ENCODE data around the gene THAP4. TPM values are rescaled to one million over a fixed set of nuclear protein-coding genes. Genes with fewer than 3 reads are reported as not detected.

The THAP4 gene
- total RNA-seq, 2 experiments from 2014 or later, result 27.5 to 31.4 TPM

DNA sequence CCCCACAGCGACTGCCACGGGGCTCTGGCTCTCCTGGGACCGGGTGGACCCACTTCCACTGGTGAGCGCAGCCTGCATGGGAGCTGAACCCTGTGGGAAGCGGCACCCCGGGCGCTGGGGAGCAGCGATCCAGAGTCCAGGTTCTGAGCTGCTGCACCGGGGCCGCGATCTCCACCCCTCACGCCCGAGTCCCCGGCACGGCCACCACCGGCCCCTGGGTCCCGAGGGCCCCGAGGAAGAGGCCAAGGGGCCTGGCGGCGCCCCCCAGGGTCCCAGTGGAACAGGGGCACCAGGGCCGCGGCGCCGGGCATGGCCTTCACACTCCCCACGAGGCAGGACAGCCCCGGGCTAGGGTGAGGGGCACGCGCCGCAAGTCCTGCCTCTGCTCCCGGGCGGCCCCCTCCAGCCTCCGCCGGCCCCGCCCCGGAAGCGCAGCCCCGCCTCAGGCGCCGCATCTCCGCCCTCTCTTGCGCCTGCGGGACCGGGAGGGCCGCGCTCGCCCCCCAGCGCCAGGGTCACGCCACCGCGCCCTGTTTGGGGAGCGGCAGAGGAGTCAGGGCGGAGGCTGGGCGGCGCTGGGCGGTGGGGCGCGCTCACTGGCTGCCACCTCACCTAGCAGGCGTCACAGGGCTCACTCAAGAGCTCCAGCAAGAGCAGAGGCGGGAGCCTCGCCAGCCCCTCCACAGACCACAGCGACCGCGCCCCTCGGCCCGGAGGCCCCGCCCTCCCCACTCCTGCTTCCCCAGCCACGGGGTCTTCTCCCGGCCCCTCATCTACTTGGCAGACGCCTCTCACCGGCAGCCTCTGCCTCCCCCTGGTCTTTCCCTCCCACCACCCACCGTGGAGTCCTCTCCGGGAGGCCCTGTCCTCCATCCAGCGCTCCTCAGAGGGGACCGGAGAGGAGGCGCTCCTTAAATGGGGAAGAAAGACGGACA is 26.8 kb downstream of the THAP4 start:
- no peak overlapping the region for H3K27ac ChIP-seq (ENCODE audit: low read depth in 1 of 2, low read length in 2 of 2)
- TF ChIP-seq, protein P1, sequence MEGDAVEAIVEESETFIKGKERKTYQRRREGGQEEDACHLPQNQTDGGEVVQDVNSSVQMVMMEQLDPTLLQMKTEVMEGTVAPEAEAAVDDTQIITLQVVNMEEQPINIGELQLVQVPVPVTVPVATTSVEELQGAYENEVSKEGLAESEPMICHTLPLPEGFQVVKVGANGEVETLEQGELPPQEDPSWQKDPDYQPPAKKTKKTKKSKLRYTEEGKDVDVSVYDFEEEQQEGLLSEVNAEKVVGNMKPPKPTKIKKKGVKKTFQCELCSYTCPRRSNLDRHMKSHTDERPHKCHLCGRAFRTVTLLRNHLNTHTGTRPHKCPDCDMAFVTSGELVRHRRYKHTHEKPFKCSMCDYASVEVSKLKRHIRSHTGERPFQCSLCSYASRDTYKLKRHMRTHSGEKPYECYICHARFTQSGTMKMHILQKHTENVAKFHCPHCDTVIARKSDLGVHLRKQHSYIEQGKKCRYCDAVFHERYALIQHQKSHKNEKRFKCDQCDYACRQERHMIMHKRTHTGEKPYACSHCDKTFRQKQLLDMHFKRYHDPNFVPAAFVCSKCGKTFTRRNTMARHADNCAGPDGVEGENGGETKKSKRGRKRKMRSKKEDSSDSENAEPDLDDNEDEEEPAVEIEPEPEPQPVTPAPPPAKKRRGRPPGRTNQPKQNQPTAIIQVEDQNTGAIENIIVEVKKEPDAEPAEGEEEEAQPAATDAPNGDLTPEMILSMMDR (IDR thresholded peaks at IDR 0.05), result peak; percentile 65
- peaks cover 24% of the 10 kb centered on the region for H3K36me3 ChIP-seq (ENCODE audit: insufficient read depth, low read length)
- H3K4me1 Mint-ChIP-seq (ENCODE audit: low read depth), result peaks cover 25% of the 10 kb centered on the region
- DNase-seq (peak; percentile 82 to 96 (median 89)), ATAC-seq (ENCODE audit: poor library complexity) (peak; percentile 99)
- intact Hi-C loops (cut with DNase I, micrococcal nuclease), result loop anchor here (2.0 to 10.0 kb wide), 9 partner anchors 101 to 1045 kb away; partner anchors contain the start of genes FARP2 (in 2 of the 2), STK25 (in 2 of the 2), DUSP28 (in 1 of the 2) and HDLBP (in 1 of the 2)
- H3K4me3 ChIP-seq (ENCODE audit: low read length), result peak overlapping the region; percentile 49
- peak overlapping the region; percentile 77 for H3K27ac Mint-ChIP-seq
- H3K4me1 ChIP-seq (ENCODE audit: insufficient read depth, low read length), result peaks cover 24% of the 10 kb centered on the region
- no peaks in the 10 kb centered on the region for H3K27me3 ChIP-seq (ENCODE audit: control insufficient read depth in 1 of 2, insufficient read depth in 2 of 2, low read length in 2 of 2)
- peaks cover 7% of the 10 kb centered on the region for H3K36me3 Mint-ChIP-seq (ENCODE audit: low read depth)
- no peaks in the 10 kb centered on the region for H3K9me3 ChIP-seq (ENCODE audit: control insufficient read depth in 1 of 2, insufficient read depth in 1 of 2, low read length in 2 of 2)
- ChIA-PET POLR2A (interaction anchor here (1.0 to 1.2 kb wide), 3 partner anchors 8 to 77 kb away, joined by 3 to 4 read pairs (median 3); partner anchors contain the start of genes ATG4B and DTYMK), CTCF (interaction anchor here (0.7 to 1.6 kb wide), 6 partner anchors 8 to 92 kb away, joined by 3 to 7 read pairs (median 4); partner anchors contain the start of genes ATG4B and ING5)
- peak overlapping the region; percentile 45 for H3K4me3 Mint-ChIP-seq
- no peaks in the 10 kb centered on the region for H3K9me3 Mint-ChIP-seq
- H3K27me3 Mint-ChIP-seq, result no peaks in the 10 kb centered on the region

DNA sequence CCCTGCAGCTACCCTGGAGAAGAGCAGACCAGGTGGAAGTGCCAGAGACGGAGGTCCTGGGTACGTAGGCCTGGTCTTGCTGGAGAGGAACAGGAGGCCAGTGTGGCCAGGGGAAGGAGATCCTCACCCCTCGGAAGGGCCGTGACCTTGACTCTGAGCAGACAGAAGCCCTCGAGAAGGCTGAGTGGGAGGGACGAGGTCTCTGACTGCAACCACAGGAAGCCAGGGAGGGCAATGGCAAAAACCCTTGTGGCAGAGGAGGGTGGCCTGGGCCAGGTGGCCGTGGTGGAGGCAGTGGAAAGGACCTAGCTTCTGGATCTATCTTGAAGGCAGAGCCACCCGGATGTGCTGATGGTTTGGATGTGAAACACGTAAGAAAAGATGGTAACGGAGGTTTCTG is 28.1 kb downstream of the THAP4 start:
- no peak overlapping the region for H3K4me3 ChIP-seq (ENCODE audit: low read length)
- peaks cover 24% of the 10 kb centered on the region for H3K4me1 ChIP-seq (ENCODE audit: insufficient read depth, low read length)
- ChIA-PET POLR2A (no interaction called here), CTCF (no interaction called here)
- Mint-ChIP-seq H3K4me1 (ENCODE audit: low read depth) (peaks cover 25% of the 10 kb centered on the region), H3K27ac (peak overlapping the region; percentile 42), H3K27me3 (no peaks in the 10 kb centered on the region), H3K4me3 (peak overlapping the region; percentile 78), H3K36me3 (ENCODE audit: low read depth) (peaks cover 12% of the 10 kb centered on the region), H3K9me3 (no peaks in the 10 kb centered on the region)
- H3K27me3 ChIP-seq (ENCODE audit: control insufficient read depth in 1 of 2, insufficient read depth in 2 of 2, low read length in 2 of 2), result no peaks in the 10 kb centered on the region
- no peaks in the 10 kb centered on the region for H3K9me3 ChIP-seq (ENCODE audit: control insufficient read depth in 1 of 2, insufficient read depth in 1 of 2, low read length in 2 of 2)
- H3K36me3 ChIP-seq (ENCODE audit: insufficient read depth, low read length), result peaks cover 30% of the 10 kb centered on the region
- H3K27ac ChIP-seq (ENCODE audit: low read depth in 1 of 2, low read length in 2 of 2), result peak overlapping the region in 1 of 2 donors; percentile 13
- ATAC-seq (ENCODE audit: poor library complexity), result no peak
- TF ChIP-seq, protein P1 (IDR thresholded peaks at IDR 0.05), result no peak
- intact Hi-C loops (cut with DNase I, micrococcal nuclease), result loop anchor here in 1 of 2 experiments (2.0 to 10.0 kb wide), 2 partner anchors 100 to 354 kb away; partner anchors contain the start of gene STK25
- no peak for DNase-seq

DNA sequence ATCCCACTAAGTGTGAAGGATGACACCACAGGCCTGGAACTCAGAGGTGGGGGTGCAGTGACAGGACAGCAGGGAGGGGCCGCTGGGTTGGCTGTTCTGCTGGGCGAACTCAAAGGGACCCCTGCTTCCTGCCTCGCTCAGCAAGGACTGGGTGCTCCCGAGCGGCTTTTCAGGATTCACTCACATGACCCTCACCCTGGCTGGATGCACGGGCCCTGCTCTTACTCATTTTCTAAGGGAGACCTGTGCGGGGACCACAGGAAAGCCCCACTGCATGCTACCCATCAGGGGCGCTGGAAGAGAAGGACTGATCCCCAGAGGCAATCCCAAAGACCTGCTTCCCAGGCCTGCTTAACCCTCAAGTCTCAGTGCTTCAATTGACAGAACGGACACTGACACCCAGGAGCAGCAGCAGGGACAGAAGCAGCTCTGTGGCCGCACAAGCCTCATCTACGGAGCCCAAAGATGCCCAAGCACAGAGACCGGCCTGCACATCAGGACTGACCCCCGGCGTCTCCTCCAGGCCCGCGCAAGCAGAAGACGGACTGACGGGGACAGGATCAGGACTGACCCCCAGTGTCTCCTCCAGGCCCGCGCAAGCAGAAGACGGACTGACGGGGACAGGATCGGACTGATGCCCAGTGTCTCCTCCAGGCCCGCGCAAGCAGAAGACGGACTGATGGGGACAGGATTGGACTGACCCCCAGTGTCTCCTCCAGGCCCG is 29.6 kb downstream of the THAP4 start:
- intact Hi-C loops (cut with DNase I, micrococcal nuclease), result loop anchor here in 1 of 2 experiments (10.0 kb wide), 1 partner anchor 353 kb away; no protein-coding TSS in a partner anchor
- Mint-ChIP-seq H3K9me3 (no peaks in the 10 kb centered on the region), H3K4me1 (ENCODE audit: low read depth) (peaks cover 24% of the 10 kb centered on the region), H3K27ac (no peak overlapping the region), H3K27me3 (no peaks in the 10 kb centered on the region), H3K36me3 (ENCODE audit: low read depth) (peaks cover 23% of the 10 kb centered on the region), H3K4me3 (no peak overlapping the region)
- POLR2A ChIA-PET, result no interaction called here
- no peak overlapping the region for H3K4me3 ChIP-seq (ENCODE audit: low read length)
- DNase-seq (no peak), ATAC-seq (ENCODE audit: poor library complexity) (no peak)
- H3K4me1 ChIP-seq (ENCODE audit: insufficient read depth, low read length), result peaks cover 24% of the 10 kb centered on the region
- TF ChIP-seq, protein P1 (IDR thresholded peaks at IDR 0.05), result no peak
- H3K36me3 ChIP-seq (ENCODE audit: insufficient read depth, low read length), result peaks cover 35% of the 10 kb centered on the region
- no peak overlapping the region for H3K27ac ChIP-seq (ENCODE audit: low read depth in 1 of 2, low read length in 2 of 2)
- H3K9me3 ChIP-seq (ENCODE audit: control insufficient read depth in 1 of 2, insufficient read depth in 1 of 2, low read length in 2 of 2), result no peaks in the 10 kb centered on the region
- CTCF ChIA-PET, result no interaction called here
- no peaks in the 10 kb centered on the region for H3K27me3 ChIP-seq (ENCODE audit: control insufficient read depth in 1 of 2, insufficient read depth in 2 of 2, low read length in 2 of 2)

Measured in CD4-positive, alpha-beta T cell (primary cell).